A673 (cell line): Measurements from ENCODE around the gene CNTNAP4. TPM values are rescaled to one million over a fixed set of nuclear protein-coding genes. Genes with fewer than 3 reads are reported as not detected.

ENCODE experiments used
- BruUV-seq: library from RNA; stranded (reverse); fragments of 400-500 nt; replicated peaks from 2 replicates; lab custom pipeline; 2021; lab: Mats Ljungman, UMichigan
- CTCF ChIA-PET: fragments of 300-600 bp; sonication (Branson Sonifier 250); formaldehyde crosslinking; loops from one replicate; lab custom pipeline; 2022; ENCODE audit warnings: antibody characterized with exemption; lab: Charles Lee
- POLR2A ChIA-PET: fragments of 300-600 bp; sonication (Branson Sonifier 250); formaldehyde crosslinking; loops from one replicate; lab custom pipeline; 2022; ENCODE audit warnings: antibody characterized with exemption; ENCODE audit not compliant: low non-redundant PET; lab: Charles Lee
- DNase-seq: peaks from one replicate; pipeline ENCODE4 v3.0.0-alpha.2; 2015; ENCODE audit warnings: low spot score
- H3K27ac ChIP-seq: fragments of 200-600 bp; sonication (generic); 2 replicates; pipeline ENCODE4 v1.5.1; 2016; ENCODE audit warnings: mixed run types, low read depth, mild to moderate bottlenecking, mixed read lengths, antibody characterized with exemption, low read length; ENCODE audit not compliant: poor library complexity, severe bottlenecking
- H3K27me3 ChIP-seq: fragments of 200-600 bp; sonication (generic); replicated peaks from 2 replicates; pipeline ENCODE4 v1.6.1; 2017; ENCODE audit warnings: mixed run types, low read depth, mild to moderate bottlenecking, mixed read lengths, antibody characterized with exemption, low read length; ENCODE audit not compliant: insufficient read depth, poor library complexity
- H3K36me3 ChIP-seq: fragments of 200-600 bp; sonication (generic); 2 replicates; pipeline ENCODE4 v1.6.1; 2016; ENCODE audit warnings: mixed run types, mild to moderate bottlenecking, mixed read lengths, antibody characterized with exemption, low read length; ENCODE audit not compliant: insufficient read depth, poor library complexity, severe bottlenecking
- H3K4me1 ChIP-seq: fragments of 200-600 bp; sonication (generic); 2 replicates; pipeline ENCODE4 v1.6.1; 2017; ENCODE audit warnings: mixed run types, mild to moderate bottlenecking, mixed read lengths, antibody characterized with exemption, low read length; ENCODE audit not compliant: insufficient read depth, poor library complexity, severe bottlenecking
- H3K4me3 ChIP-seq: fragments of 200-600 bp; sonication (generic); 2 replicates; pipeline ENCODE4 v1.5.1; 2016; ENCODE audit warnings: low read depth, mixed run types, mild to moderate bottlenecking, mixed read lengths, low read length; ENCODE audit not compliant: poor library complexity, severe bottlenecking
- H3K9me3 ChIP-seq: fragments of 200-600 bp; sonication (generic); 2 replicates; pipeline ENCODE4 v1.6.1; 2016; ENCODE audit warnings: mixed run types, low read depth, mild to moderate bottlenecking, mixed read lengths, antibody characterized with exemption, low read length; ENCODE audit not compliant: poor library complexity, severe bottlenecking
- EZH2 ChIP-seq: fragments of 200-600 bp; sonication (generic); IDR thresholded peaks from 2 replicates; pipeline ENCODE4 v1.6.1; 2017; ENCODE audit warnings: borderline replicate concordance, low read depth, mild to moderate bottlenecking, mixed read lengths, antibody characterized with exemption, low read length; ENCODE audit not compliant: poor library complexity, severe bottlenecking
- intact Hi-C: fragments of 100-400 bp; cut with micrococcal nuclease; formaldehyde crosslinking; loops from one replicate; pipeline ENCODE4 v1.10.0; 2022; ENCODE audit not compliant: unreplicated experiment
- total RNA-seq: library from RNA; stranded (reverse); gene quantifications from 2 replicates; pipeline ENCODE4 v1.2.3, GENCODE V29; 2021
- TF ChIP-seq, protein P1 (sequence below): fragments of 300-800, 200-600 bp; sonication (generic); conservative IDR thresholded peaks from 2 replicates; pipeline ENCODE4 v1.5.1; 2017; ENCODE audit warnings: low read depth, mild to moderate bottlenecking, antibody characterized with exemption, low read length, moderate library complexity, mixed read lengths

Gene CNTNAP4
- total RNA-seq, 1 experiment from 2014 or later, result not detected

DNA sequence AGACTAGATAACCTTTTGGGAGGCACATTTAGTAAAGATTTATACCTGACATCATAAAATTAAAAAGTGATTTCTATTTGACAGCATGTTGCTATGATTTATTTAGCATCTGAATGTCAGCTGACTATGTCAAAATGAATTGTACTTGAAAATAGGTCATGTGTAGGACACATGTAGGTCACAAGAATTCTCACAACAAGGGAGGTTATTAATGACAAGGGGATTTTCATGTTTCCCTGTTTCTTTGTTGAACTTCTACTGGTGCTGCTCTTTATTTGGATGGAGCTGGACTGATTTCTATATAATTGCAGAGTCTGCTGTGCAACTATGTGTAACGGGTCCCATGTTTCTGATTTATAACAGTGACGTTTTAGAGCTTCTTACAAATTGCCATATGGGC lies 144.4 kb downstream of the CNTNAP4 start:
- ChIA-PET POLR2A (no interaction called here), CTCF (no interaction called here)
- H3K4me3 ChIP-seq, result no peak overlapping the region
- H3K9me3 ChIP-seq, result no peaks in the 10 kb centered on the region
- no peak overlapping the region for H3K27ac ChIP-seq
- BruUV-seq, result no TSS peak
- no peak for TF ChIP-seq EZH2
- TF ChIP-seq, protein P1, sequence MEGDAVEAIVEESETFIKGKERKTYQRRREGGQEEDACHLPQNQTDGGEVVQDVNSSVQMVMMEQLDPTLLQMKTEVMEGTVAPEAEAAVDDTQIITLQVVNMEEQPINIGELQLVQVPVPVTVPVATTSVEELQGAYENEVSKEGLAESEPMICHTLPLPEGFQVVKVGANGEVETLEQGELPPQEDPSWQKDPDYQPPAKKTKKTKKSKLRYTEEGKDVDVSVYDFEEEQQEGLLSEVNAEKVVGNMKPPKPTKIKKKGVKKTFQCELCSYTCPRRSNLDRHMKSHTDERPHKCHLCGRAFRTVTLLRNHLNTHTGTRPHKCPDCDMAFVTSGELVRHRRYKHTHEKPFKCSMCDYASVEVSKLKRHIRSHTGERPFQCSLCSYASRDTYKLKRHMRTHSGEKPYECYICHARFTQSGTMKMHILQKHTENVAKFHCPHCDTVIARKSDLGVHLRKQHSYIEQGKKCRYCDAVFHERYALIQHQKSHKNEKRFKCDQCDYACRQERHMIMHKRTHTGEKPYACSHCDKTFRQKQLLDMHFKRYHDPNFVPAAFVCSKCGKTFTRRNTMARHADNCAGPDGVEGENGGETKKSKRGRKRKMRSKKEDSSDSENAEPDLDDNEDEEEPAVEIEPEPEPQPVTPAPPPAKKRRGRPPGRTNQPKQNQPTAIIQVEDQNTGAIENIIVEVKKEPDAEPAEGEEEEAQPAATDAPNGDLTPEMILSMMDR, result no peak
- H3K4me1 ChIP-seq, result no peaks in the 10 kb centered on the region
- intact Hi-C loops, result no loop called here
- no peaks in the 10 kb centered on the region for H3K36me3 ChIP-seq
- peaks cover 8% of the 10 kb centered on the region for H3K27me3 ChIP-seq
- DNase-seq, result no peak

DNA sequence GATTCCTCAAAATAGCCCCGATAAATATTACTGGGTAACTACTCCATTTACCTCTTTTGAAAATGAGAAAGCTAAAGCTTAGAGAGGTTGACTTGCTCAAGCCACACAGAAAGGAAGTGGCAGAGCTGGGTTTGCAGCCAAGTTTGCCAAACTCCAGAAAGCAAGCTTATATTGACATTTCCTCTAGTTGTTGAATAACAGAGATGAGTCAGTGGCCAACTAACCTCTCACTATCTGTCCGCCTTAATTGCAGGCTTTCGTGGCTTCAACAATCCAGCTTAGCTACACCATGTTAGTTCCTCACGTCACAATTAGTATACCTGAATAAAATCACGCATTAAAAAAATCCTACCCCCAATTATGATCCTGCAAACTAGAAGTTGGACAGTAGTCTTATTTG lies 151.7 kb downstream of the CNTNAP4 start:
- DNase-seq, result no peak
- BruUV-seq, result no TSS peak
- H3K27me3 ChIP-seq, result peaks cover 17% of the 10 kb centered on the region
- no peak for TF ChIP-seq EZH2
- TF ChIP-seq, protein P1, result no peak
- H3K9me3 ChIP-seq, result no peaks in the 10 kb centered on the region
- no peaks in the 10 kb centered on the region for H3K4me1 ChIP-seq
- H3K36me3 ChIP-seq, result no peaks in the 10 kb centered on the region
- CTCF ChIA-PET, result interaction anchor here (0.6 kb wide), 1 partner anchor 34 kb away, joined by 4 read pairs; no protein-coding TSS in a partner anchor
- H3K27ac ChIP-seq, result no peak overlapping the region
- H3K4me3 ChIP-seq, result no peak overlapping the region
- intact Hi-C loops, result no loop called here
- POLR2A ChIA-PET, result no interaction called here

DNA sequence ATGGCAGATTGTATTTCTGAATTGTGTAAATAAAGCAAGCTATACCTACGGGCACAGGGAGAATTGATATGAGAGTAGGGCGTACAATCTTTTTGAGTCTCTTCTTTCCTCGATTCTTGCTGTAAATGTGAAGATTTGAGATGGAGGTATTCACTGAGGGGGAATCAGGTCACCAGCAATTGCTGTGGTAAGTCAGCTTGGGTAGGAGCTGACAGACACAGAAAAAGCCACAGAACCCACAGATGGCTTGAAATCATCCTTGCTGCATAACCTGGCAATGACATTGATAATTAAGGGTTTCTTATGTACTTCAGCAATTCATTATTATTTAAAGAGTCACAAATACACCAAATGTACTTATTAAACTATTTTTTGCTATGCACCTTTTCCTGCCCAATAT lies 164.2 kb downstream of the CNTNAP4 start:
- intact Hi-C loops, result no loop called here
- CTCF ChIA-PET, result no interaction called here
- POLR2A ChIA-PET, result no interaction called here

More for the DNA sequence above, 164.2 kb downstream of the CNTNAP4 start:
- no peaks in the 10 kb centered on the region for H3K36me3 ChIP-seq
- H3K4me1 ChIP-seq, result no peaks in the 10 kb centered on the region
- BruUV-seq, result no TSS peak
- H3K27ac ChIP-seq, result no peak overlapping the region
- no peak for DNase-seq
- TF ChIP-seq, protein P1, result no peak
- TF ChIP-seq EZH2, result no peak
- peaks cover 22% of the 10 kb centered on the region for H3K27me3 ChIP-seq
- H3K9me3 ChIP-seq, result no peaks in the 10 kb centered on the region
- H3K4me3 ChIP-seq, result no peak overlapping the region
